CD14-positive monocyte (primary cell): ENCODE measurements around the gene PSMB2. TPM values are rescaled to one million over a fixed set of nuclear protein-coding genes. Genes with fewer than 3 reads are reported as not detected.

Source experiments
- DNase-seq, 3 donors: peaks; one replicate each; pipeline ENCODE4 v3.0.0-alpha.2; 2011 to 2022
- H2AFZ ChIP-seq: 2 replicates; pipeline ENCODE4 v1.6.0; 2012; ENCODE audit warnings: mild to moderate bottlenecking, low read depth, low read length, inconsistent platforms; ENCODE audit not compliant: insufficient read depth, poor library complexity, severe bottlenecking
- H3K27ac ChIP-seq, 2 donors: 1 replicate in 1 of 2; 2 replicates in 1 of 2; pipeline ENCODE4 v1.5.1; 2012 to 2013; ENCODE audit warnings: low read length in 2 of 2, control low read depth in 1 of 2, inconsistent platforms in 1 of 2, low read depth in 1 of 2, mild to moderate bottlenecking in 1 of 2
- H3K27me3 ChIP-seq, 2 donors: one replicate each; pipeline versions ENCODE4 v1.6.0 to v1.6.1; 2011 to 2013; ENCODE audit warnings: low read length in 2 of 2; ENCODE audit not compliant: control insufficient read depth in 2 of 2, insufficient read depth in 2 of 2
- H3K36me3 ChIP-seq, 2 donors: replicated peaks in 1 of 2; 1 replicate in 1 of 2; 2 replicates in 1 of 2; pipeline versions ENCODE4 v1.5.1 to v1.6.1; 2012 to 2013; ENCODE audit warnings: low read length in 2 of 2, control low read depth in 1 of 2, inconsistent platforms in 1 of 2, mild to moderate bottlenecking in 1 of 2; ENCODE audit not compliant: insufficient read depth in 2 of 2, control insufficient read depth in 1 of 2
- H3K4me1 ChIP-seq, 2 donors: 1 replicate in 1 of 2; 2 replicates in 1 of 2; pipeline versions ENCODE4 v1.5.1 to v1.6.1; 2012 to 2013; ENCODE audit warnings: low read length in 2 of 2, control low read depth in 1 of 2, inconsistent platforms in 1 of 2, mild to moderate bottlenecking in 1 of 2, moderate library complexity in 1 of 2; ENCODE audit not compliant: insufficient read depth in 2 of 2, control insufficient read depth in 1 of 2
- H3K4me2 ChIP-seq: replicated peaks from 2 replicates; pipeline ENCODE3; 2012; ENCODE audit warnings: low read length, moderate library complexity, mild to moderate bottlenecking; ENCODE audit not compliant: poor library complexity, severe bottlenecking; ENCODE audit errors: extremely low read depth
- H3K4me3 ChIP-seq, 3 experiments: fragments of 200-600 bp in 1 of 3; sonication (generic) in 1 of 3; replicated peaks in 1 of 3; 1 replicate in 2 of 3; 2 replicates in 1 of 3; pipeline ENCODE4 v1.5.1; 2011 to 2013; ENCODE audit warnings: low read length in 3 of 3, mild to moderate bottlenecking in 3 of 3, control low read depth in 2 of 3, low read depth in 2 of 3, inconsistent platforms in 1 of 3, moderate library complexity in 1 of 3
- H3K79me2 ChIP-seq: 2 replicates; pipeline ENCODE4 v1.6.0; 2012; ENCODE audit warnings: mild to moderate bottlenecking, control low read depth, inconsistent platforms, low read length, moderate library complexity; ENCODE audit not compliant: insufficient read depth
- H3K9ac ChIP-seq: 2 replicates; pipeline ENCODE4 v1.6.0; 2017; ENCODE audit warnings: low read length, mild to moderate bottlenecking; ENCODE audit not compliant: insufficient read depth, poor library complexity, severe bottlenecking
- H3K9me3 ChIP-seq, 2 donors: replicated peaks in 1 of 2; 1 replicate in 1 of 2; 2 replicates in 1 of 2; pipeline versions ENCODE4 v1.5.1 to v1.6.1; 2012 to 2013; ENCODE audit warnings: low read length in 2 of 2, control low read depth in 1 of 2; ENCODE audit not compliant: control insufficient read depth in 1 of 2, insufficient read depth in 1 of 2
- H4K20me1 ChIP-seq: 2 replicates; pipeline ENCODE4 v1.6.0; 2012; ENCODE audit warnings: mild to moderate bottlenecking, low read length, control low read depth, moderate library complexity; ENCODE audit not compliant: insufficient read depth
- H3K27ac Mint-ChIP-seq, 7 donors: one replicate each; pipeline ENCODE4 v1.8.0; 2020; ENCODE audit warnings: mild to moderate bottlenecking in 7 of 7, mixed read lengths in 7 of 7, moderate library complexity in 6 of 7, inconsistent platforms in 2 of 7
- H3K27me3 Mint-ChIP-seq, 3 donors: one replicate each; pipeline ENCODE4 v1.8.0; 2021 to 2022; ENCODE audit warnings: low read depth in 3 of 3, mild to moderate bottlenecking in 3 of 3, mixed read lengths in 3 of 3, moderate library complexity in 3 of 3, inconsistent platforms in 1 of 3
- H3K36me3 Mint-ChIP-seq, 2 donors: one replicate each; pipeline ENCODE4 v1.8.0; 2020; ENCODE audit warnings: mixed read lengths in 2 of 2, inconsistent platforms in 1 of 2, mild to moderate bottlenecking in 1 of 2
- H3K4me1 Mint-ChIP-seq: one replicate; pipeline ENCODE4 v1.8.0; 2020; ENCODE audit warnings: mild to moderate bottlenecking, mixed read lengths
- H3K4me3 Mint-ChIP-seq, 2 donors: one replicate each; pipeline ENCODE4 v1.8.0; 2020; ENCODE audit warnings: mild to moderate bottlenecking in 2 of 2, mixed read lengths in 2 of 2, moderate library complexity in 1 of 2
- H3K9me3 Mint-ChIP-seq, 7 donors: one replicate each; pipeline ENCODE4 v1.8.0; 2020 to 2022; ENCODE audit warnings: mixed read lengths in 7 of 7, mild to moderate bottlenecking in 6 of 7, moderate library complexity in 6 of 7, inconsistent platforms in 2 of 7
- WGBS: methylation state at CpG from one replicate; pipeline ENCODE4 v1.1.5; 2013; ENCODE audit warnings: missing lambda C conversion rate; ENCODE audit not compliant: insufficient coverage; 5-methylcytosine and 5-hydroxymethylcytosine counted together
- intact Hi-C, 2 donors: fragments of 100-400 bp; cut with micrococcal nuclease; formaldehyde crosslinking; loops; one replicate each; pipeline versions ENCODE4 v1.15.0 to v1.15.1; 2023
- polyA plus RNA-seq, 3 donors: library from polyadenylated mRNA; depleted of rRNA in 1 of 3; unstranded in 2 of 3; stranded (reverse) in 1 of 3; fragments of 300-500 nt in 2 of 3; fragments of >200 nt in 1 of 3; fragmentation: Illumina TruSeq in 2 of 3; gene quantifications; 1 replicate in 2 of 3; 2 replicates in 1 of 3; pipeline ENCODE4 v1.2.3, GENCODE V29; 2012 to 2021
- TF ChIP-seq, protein P1 (sequence below): fragments of 200-600 bp; IDR thresholded peaks from one replicate; pipeline ENCODE4 v1.8.0; 2022; ENCODE audit warnings: antibody characterized with exemption, mild to moderate bottlenecking

PSMB2 gene
- polyA plus RNA-seq, 3 donors: 27.9 to 84.1 (median 78.6) TPM

- TF ChIP-seq, protein P1, sequence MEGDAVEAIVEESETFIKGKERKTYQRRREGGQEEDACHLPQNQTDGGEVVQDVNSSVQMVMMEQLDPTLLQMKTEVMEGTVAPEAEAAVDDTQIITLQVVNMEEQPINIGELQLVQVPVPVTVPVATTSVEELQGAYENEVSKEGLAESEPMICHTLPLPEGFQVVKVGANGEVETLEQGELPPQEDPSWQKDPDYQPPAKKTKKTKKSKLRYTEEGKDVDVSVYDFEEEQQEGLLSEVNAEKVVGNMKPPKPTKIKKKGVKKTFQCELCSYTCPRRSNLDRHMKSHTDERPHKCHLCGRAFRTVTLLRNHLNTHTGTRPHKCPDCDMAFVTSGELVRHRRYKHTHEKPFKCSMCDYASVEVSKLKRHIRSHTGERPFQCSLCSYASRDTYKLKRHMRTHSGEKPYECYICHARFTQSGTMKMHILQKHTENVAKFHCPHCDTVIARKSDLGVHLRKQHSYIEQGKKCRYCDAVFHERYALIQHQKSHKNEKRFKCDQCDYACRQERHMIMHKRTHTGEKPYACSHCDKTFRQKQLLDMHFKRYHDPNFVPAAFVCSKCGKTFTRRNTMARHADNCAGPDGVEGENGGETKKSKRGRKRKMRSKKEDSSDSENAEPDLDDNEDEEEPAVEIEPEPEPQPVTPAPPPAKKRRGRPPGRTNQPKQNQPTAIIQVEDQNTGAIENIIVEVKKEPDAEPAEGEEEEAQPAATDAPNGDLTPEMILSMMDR: no peak
- Mint-ChIP-seq H3K9me3 (no peaks in the 10 kb centered on the region), H3K4me1 (no peaks in the 10 kb centered on the region), H3K27me3 (peaks cover 3 to 8% (median 6%) of the 10 kb centered on the region in 3 donors), H3K27ac (no peak overlapping the region), H3K4me3 (no peak overlapping the region), H3K36me3 (no peaks in the 10 kb centered on the region)
- Histone ChIP-seq H2AFZ (no peak overlapping the region), H4K20me1 (no peaks in the 10 kb centered on the region), H3K79me2 (no peaks in the 10 kb centered on the region), H3K4me2 (no peak overlapping the region), H3K4me3 (no peak overlapping the region), H3K9ac (no peak overlapping the region), H3K4me1 (no peaks in the 10 kb centered on the region), H3K9me3 (no peaks in the 10 kb centered on the region), H3K36me3 (no peaks in the 10 kb centered on the region), H3K27me3 (peaks cover 2 to 3% of the 10 kb centered on the region in 2 donors), H3K27ac (no peak overlapping the region)
- DNase-seq: no peak
- intact Hi-C loops: no loop called here
- WGBS: 71% methylated on average over 1 of the region's 1 CpG
Observed at GRCh38 chr1:35655196-35655595, 13.9 kb upstream of the PSMB2 start.

DNA sequence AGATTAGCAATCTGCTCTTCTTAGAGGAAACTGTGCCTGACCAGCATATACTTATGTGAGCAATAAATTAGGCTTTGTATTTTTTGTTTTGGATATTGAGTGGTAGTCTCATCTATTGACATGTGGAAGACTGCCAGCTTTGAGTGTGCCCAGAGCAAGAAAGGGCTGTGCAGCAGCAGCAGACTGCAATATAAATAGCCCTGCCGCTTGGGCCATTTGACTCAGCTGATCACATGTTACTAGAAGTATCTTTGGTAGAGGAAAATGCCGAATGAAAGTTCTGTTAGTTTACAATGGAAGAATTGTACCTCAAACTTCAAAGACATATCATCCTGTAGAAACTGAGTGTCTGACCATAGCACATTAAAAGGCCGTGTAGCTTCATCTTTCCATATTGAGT is 9.1 kb upstream of the PSMB2 start:
- Mint-ChIP-seq H3K36me3 (no peaks in the 10 kb centered on the region), H3K27ac (no peak overlapping the region), H3K4me1 (peaks cover 4% of the 10 kb centered on the region), H3K27me3 (peaks cover 22 to 33% (median 25%) of the 10 kb centered on the region in 3 donors), H3K4me3 (no peak overlapping the region), H3K9me3 (peaks cover 0 to 2% (median 0%) of the 10 kb centered on the region in 7 donors)
- H3K27ac ChIP-seq: no peak overlapping the region
- intact Hi-C loops: no loop called here
- WGBS: no CpG with 5 or more reads among the region's 3 CpGs
- TF ChIP-seq, protein P1: no peak
- H3K4me1 ChIP-seq: no peaks in the 10 kb centered on the region
- no peak for DNase-seq
- H3K36me3 ChIP-seq: no peaks in the 10 kb centered on the region
- no peak overlapping the region for H3K4me2 ChIP-seq
- H4K20me1 ChIP-seq: no peaks in the 10 kb centered on the region
- no peak overlapping the region for H3K4me3 ChIP-seq
- no peak overlapping the region for H3K9ac ChIP-seq
- no peaks in the 10 kb centered on the region for H3K9me3 ChIP-seq
- no peak overlapping the region for H2AFZ ChIP-seq
- H3K27me3 ChIP-seq: peaks cover 6 to 10% of the 10 kb centered on the region in 2 donors
- H3K79me2 ChIP-seq: no peaks in the 10 kb centered on the region
